Activated CD4-positive, alpha-beta T cell treated with anti-CD3 and anti-CD28 coated beads for 24 hours (primary cell): Measurements from ENCODE around the gene GALR2.

Experiments
- DNase-seq, 2 donors: peaks; one replicate each; pipeline ENCODE4 v3.0.0-alpha.2; 2020; ENCODE audit warnings: low read depth in 2 of 2

The GALR2 gene

DNA sequence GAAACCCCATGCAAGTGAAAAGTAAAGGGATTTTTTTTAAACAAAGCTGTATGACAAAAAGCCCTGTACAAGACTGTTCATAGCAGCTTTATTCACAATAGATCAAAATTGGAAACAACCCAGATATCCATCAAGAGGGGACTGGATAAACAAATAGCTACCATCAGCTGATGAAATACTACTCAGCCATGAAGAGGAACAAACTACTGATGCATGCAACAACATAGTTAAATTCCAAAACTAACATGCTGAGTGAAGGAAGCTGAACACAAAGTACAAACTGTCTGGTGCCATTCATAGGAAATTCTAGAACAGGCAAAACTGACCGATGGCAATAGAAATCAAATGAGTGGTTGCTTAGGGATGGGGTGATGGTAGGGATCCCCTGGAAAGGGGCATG is 51.3 kb downstream of the GALR2 start:
- no peak for DNase-seq
